Activated naive CD8-positive, alpha-beta T cell treated with anti-CD3 and anti-CD28 coated beads, Interleukin-2, amount 50 U/mL, for 16 hours (primary cell): Measurements from ENCODE around the gene RPL27A.
A peak's percentile ranks its signal among the peaks of the same experiment; 100 is the strongest.

Experiments
- DNase-seq: peaks from one replicate; pipeline ENCODE4 v3.0.0-alpha.2; 2020; ENCODE audit warnings: low read depth, low spot score

Gene RPL27A

GRCh38 chr11:8674859-8675258 is 7.7 kb upstream of the RPL27A start:
- DNase-seq: no peak

- no peak for DNase-seq
Measured at GRCh38 chr11:8676458-8676857, 6.1 kb upstream of the RPL27A start.

- no peak for DNase-seq
Measured at GRCh38 chr11:8679006-8679405, 3.6 kb upstream of the RPL27A start.

- DNase-seq: no peak
Measured at GRCh38 chr11:8681837-8682302, 722 bp upstream of the RPL27A start.

GRCh38 chr11:8683115-8683807 is 669 bp downstream of the RPL27A start:
- DNase-seq: no peak

- no peak for DNase-seq
Measured at GRCh38 chr11:8684600-8685290, 2.2 kb downstream of the RPL27A start.

GRCh38 chr11:8685306-8685705 is 2.7 kb downstream of the RPL27A start:
- no peak for DNase-seq

GRCh38 chr11:8685820-8686219 is 3.2 kb downstream of the RPL27A start:
- no peak for DNase-seq

- no peak for DNase-seq
Measured at GRCh38 chr11:8686325-8686724, 3.7 kb downstream of the RPL27A start.

- DNase-seq: peak; percentile 68
Measured at GRCh38 chr11:8688414-8689362, 6.1 kb downstream of the RPL27A start.

- DNase-seq: no peak
Measured at GRCh38 chr11:8689726-8690255, 7.2 kb downstream of the RPL27A start.

GRCh38 chr11:8690374-8691342 is 8.1 kb downstream of the RPL27A start:
- no peak for DNase-seq

GRCh38 chr11:8691601-8692000 is 9.0 kb downstream of the RPL27A start:
- no peak for DNase-seq

- no peak for DNase-seq
Measured at GRCh38 chr11:8692417-8692816, 9.8 kb downstream of the RPL27A start.

- DNase-seq: no peak
Measured at GRCh38 chr11:8693010-8693551, 10.5 kb downstream of the RPL27A start.

GRCh38 chr11:8693555-8693954 is 11.0 kb downstream of the RPL27A start:
- no peak for DNase-seq

GRCh38 chr11:8694137-8694536 is 11.5 kb downstream of the RPL27A start:
- DNase-seq: no peak

GRCh38 chr11:8697054-8697453 is 14.5 kb downstream of the RPL27A start:
- no peak for DNase-seq

GRCh38 chr11:8698379-8698851 is 15.8 kb downstream of the RPL27A start:
- no peak for DNase-seq

- DNase-seq: no peak
Measured at GRCh38 chr11:8698917-8699441, 16.4 kb downstream of the RPL27A start.
